ENCODE measurements around the gene BCL7A.

The BCL7A gene

GRCh38 chr12:122001466-122002209 is 20.0 kb upstream of the BCL7A start:
- no peak for DNase-seq (ENCODE audit: low spot score)

GRCh38 chr12:122003651-122004611 is 17.8 kb upstream of the BCL7A start:
- no peak for DNase-seq (ENCODE audit: low spot score)

GRCh38 chr12:122004633-122005071 is 17.0 kb upstream of the BCL7A start:
- no peak for DNase-seq (ENCODE audit: low spot score)

- no peak for DNase-seq (ENCODE audit: low spot score)
Measured at GRCh38 chr12:122005252-122005776, 16.4 kb upstream of the BCL7A start.

GRCh38 chr12:122006186-122006926 is 15.3 kb upstream of the BCL7A start:
- no peak for DNase-seq (ENCODE audit: low spot score)

DNA sequence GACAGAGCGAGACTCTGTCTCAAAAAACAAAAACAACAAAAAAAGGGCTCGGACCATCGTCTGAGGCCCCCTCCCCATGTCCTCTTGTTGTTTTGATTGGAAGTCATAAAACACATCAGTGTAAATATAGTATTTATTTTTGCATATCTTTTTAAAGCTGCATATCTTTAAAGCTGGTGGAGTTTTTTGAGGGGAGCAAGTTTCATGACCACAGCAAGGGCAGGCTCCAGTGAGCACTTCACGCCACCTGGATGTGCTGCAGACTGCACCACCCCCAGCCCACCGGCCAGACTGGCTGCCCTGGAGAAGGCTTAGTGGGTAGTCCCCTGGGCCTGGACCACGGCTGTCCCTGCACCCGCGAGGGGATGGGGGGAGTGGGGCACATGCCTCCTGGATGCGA is 11.9 kb upstream of the BCL7A start:
- DNase-seq (ENCODE audit: low spot score), result no peak

DNA sequence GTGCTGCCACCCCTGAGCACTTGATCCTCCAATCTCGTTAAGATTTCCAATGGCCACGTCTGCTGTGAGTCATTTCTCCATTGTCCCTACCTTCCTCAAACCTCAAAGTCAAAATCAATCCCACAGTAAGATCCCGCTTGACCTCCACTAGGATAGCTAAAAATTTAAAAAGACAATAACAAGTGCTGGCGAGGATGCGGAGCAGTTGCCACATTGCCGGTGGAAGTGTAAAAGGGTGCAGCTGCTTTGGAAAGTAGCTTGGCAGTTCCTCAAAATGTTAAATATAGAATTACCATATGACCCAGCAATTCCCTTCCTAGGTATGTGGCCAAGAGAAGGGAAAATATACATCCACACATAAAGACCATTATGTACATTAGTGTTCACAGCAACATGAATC is 9.5 kb upstream of the BCL7A start:
- no peak for DNase-seq (ENCODE audit: low spot score)

- no peak for DNase-seq (ENCODE audit: low spot score)
Measured at GRCh38 chr12:122013136-122013535, 8.5 kb upstream of the BCL7A start.

GRCh38 chr12:122013791-122014590 is 7.7 kb upstream of the BCL7A start:
- DNase-seq (ENCODE audit: low spot score), result no peak

DNA sequence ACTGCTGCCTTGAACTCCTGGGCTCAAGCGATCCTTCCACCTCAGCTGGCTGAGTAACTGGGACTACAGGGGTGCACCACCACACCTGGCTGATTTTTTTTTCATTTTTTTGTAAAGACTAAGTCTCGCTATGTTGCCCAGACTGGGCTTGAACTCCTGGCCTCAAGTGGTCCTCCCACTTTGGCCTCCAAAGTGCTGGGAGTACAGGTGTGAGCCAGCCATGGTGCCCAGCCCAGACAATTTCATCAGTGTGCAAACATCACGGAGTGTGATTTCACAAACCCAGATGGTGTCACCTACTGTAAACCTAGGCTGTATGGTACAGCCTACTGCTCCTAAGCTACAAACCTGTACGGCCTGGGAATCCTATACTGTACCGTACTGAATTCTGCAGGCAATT is 6.9 kb upstream of the BCL7A start:
- DNase-seq (ENCODE audit: low spot score), result no peak

DNA sequence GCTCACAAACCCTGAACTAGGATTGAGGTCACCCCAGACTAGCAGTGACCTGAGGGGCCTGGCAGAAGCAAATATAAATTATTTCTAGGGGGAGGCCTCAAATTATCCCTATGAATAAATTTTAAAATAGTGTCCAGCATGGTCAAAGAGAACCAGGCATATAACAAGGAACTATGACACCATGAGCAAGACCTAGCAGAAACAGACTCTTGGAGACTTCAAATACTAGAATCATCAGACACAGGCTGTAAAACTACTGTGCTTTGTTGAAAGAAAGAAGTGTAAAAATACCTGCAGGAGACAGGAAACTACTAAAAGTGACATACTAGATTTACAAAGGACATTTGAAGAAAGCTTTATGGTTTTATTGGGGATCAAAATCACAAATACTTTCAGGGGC is 3.2 kb upstream of the BCL7A start:
- no peak for DNase-seq (ENCODE audit: low spot score)

DNA sequence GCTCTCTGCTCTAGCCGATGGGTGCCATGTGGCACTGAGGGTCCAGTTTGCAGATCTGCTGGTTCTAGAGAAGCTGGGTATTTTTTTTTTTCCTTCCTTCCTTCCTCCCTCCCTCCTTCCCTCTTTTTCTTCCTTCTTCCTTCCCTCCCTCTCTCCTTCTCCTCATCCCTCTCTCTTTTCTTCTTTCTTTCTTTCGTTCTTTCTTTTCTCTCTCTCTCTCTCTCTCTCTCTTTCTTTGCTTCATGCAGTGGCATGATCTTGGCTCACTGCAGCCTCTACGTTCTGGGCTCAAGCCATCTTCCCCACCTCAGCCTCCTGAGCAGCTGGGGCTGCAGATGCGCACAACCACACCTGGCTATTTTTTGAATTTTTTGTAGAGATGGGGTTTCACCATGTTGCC is 2.7 kb upstream of the BCL7A start:
- DNase-seq (ENCODE audit: low spot score), result no peak

GRCh38 chr12:122020795-122021192 is 890 bp upstream of the BCL7A start:
- no peak for DNase-seq (ENCODE audit: low spot score)

- no peak for DNase-seq (ENCODE audit: low spot score)
Measured at GRCh38 chr12:122021193-122021821, 377 bp upstream of the BCL7A start.

GRCh38 chr12:122022393-122023338 is 982 bp downstream of the BCL7A start:
- no peak for DNase-seq (ENCODE audit: low spot score)

GRCh38 chr12:122023339-122024131 is 1.9 kb downstream of the BCL7A start:
- DNase-seq (ENCODE audit: low spot score), result peak; percentile 28

- DNase-seq (ENCODE audit: low spot score), result no peak
Measured at GRCh38 chr12:122024132-122024785, 2.6 kb downstream of the BCL7A start.

DNA sequence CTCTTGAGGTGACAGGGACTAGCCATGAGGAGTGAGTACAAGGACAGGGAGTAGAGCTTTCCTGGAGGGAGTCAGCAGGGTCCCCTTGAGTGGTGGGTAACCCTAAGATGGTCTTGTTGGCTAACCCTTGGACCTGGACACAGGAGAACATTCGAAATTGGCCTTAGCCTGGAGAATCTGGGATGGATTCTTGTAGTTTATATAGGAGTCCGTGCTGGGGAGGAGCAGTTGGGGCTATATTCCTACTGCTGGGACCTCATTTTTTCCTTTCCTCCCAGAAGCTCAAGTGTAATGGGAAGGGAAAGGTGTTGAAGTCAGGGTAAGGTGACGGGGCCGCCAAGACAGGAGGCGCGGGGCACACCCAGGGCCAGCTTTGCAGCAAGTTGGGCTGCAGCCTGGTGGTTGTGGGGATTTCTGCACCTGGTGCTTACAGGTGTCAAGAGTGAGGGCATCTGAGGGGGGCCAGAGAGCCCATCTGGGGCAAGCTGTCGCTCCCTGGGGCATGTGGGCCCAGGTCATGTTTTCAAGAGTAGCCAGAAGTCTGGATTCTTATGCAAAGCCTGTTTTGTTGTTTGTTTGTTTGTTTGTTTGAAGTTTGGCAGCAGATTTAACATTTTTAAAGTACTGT is 5.1 kb downstream of the BCL7A start:
- no peak for DNase-seq (ENCODE audit: low spot score)

Data from SW480 (cell line).